GM19238 (cell line): ENCODE measurements around the gene GTF2IRD1.
"Not testable (repeated sequence)": the region's sequence is repeated elsewhere in the genome, so short reads cannot be mapped to it uniquely, and the experiment has no call there.

Experiments used
- DNase-seq: peaks from one replicate; pipeline ENCODE4 v3.0.0; 2011; ENCODE audit warnings: low spot score; ENCODE audit not compliant: insufficient read length

Gene GTF2IRD1

DNA sequence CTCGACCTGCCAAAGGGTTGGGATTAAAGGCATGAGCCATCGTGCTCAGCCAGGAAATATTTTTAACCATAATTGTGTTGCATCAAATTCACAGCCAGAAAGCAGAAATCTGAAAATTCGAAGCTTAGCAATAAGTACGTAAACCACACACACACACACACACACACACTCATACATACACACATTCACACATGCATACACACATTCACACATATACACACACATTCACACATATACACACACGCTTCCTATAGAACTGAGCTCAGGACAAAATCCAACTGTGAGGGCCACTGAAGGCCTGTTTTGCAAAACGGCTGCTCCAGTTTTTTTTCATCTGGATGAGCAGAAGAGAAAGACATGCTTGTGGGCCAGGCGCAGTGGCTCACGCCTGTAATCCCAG lies 178.8 kb downstream of the GTF2IRD1 start:
- DNase-seq, result no peak

DNA sequence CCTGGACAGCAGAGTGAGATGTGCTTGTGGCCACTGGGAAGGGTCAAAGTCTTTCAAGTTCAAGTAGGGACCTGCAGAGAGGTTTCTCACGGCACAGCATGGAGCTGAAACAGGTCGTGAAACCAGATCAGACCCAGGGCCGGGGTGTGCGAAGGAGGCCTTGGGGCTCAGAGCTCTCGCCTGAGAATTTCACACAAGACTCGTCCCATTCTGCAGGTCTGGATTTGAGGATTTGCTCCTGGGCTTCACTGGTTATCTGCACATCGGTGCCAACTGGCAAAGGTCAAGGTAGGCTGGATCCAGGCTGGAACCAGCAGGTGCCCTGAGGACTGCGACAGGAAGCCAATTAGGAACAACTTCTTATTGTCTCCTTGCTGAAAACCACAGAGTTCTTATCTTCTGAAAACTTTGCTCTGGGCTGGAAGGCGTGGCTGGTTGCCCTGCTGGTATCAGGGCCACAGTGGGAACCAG lies 179.8 kb downstream of the GTF2IRD1 start:
- DNase-seq, result no peak

DNA sequence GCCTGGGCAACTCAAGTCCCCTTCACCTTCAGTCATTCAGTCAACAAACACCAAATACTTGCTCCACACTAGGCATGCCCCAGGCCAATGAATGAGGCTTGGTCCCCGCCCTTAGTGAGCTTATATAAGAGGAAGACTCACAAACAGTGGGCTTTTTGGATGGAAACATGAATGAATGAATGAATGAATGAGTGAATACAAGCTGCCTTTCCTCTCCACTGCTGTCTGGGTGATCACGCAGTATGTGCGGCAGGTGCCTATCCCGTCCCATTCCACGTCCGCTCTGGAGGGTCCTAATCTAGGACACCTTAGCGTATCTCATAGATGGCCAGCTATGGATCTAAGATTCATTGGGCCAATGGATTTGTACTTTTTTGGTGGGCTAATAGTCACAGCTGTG lies 184.0 kb downstream of the GTF2IRD1 start:
- DNase-seq, result no peak

DNA sequence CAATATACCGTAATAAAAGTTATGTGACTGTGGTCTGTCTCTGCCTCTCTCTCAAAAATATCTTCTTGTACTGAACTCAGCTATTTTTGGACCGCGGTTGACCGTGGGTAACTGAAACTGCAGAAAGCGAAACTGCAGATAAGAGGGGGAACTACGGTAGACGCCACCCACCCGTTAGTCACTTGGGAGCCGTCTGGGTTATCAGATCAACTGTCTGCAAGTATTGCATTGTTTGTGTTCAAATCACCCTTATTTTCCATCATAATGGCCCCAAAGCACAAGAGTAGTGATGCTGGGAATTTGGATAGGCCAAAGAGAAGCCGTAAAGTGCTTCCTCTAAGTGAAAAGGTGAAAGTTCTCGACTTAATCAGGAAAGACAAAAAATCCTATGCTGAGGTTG lies 196.3 kb downstream of the GTF2IRD1 start:
- peak; percentile 64 for DNase-seq

DNA sequence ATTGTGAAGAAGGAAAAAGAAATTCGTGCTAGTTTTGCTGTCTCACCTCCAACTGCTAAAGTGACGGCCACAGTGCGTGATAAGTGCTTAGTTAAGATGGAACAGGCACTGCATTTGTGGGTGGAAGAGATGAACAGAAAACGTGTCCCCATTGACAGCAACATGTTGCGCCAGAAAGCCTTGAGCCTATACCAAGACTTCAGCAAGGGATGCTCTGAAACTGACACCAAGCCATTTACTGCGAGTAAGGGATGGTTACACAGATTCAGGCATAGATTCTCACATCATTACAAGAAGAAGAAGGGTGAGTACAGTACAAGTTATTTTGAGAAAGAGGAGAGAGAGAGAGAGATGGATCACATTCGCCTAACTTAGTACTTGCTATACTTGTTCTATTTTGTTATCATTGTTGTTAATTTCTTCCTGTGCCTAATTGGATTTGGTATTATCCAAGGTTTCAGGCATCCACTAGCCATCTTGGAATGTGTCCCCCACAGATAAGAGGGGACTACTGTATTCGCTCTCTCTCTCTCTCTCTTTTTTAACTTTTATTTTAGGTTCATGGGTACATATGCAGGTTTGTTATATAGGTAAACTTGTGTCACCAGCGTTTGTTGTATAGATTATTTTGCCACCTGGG lies 196.9 kb downstream of the GTF2IRD1 start:
- not testable (repeated sequence) for DNase-seq

DNA sequence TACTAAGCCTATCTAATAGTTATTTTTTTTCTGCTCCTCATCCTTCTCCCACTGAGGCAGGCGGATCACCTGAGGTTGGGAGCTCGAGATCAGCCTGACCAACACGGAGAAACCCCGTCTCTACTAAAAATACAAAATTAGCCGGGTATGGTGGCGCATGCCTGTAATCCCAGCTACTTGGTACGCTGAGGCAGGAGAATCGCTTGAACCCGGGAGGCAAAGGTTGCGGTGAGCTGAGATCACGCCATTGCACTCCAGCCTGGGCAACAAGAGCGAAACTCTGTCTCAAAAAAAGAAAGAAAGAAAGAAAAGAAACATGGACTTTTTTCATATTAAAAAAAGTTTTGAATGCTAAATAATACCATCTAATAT lies 197.4 kb downstream of the GTF2IRD1 start:
- not testable (repeated sequence) for DNase-seq
